RPMI7951 (cell line): ENCODE measurements around the gene SPACDR. TPM values are rescaled to one million over a fixed set of nuclear protein-coding genes. Genes with fewer than 3 reads are reported as not detected.
A peak's percentile ranks its signal among the peaks of the same experiment; 100 is the strongest.

Experiments used
- DNase-seq: peaks from one replicate; pipeline ENCODE4 v3.0.0-alpha.2; 2012; ENCODE audit warnings: low read depth
- total RNA-seq: library from RNA; depleted of rRNA; stranded (reverse); fragments of >200 nt; shearing (Covaris generic); gene quantifications from 2 replicates; pipeline ENCODE4 v1.2.3, GENCODE V29; 2014

Gene SPACDR
- total RNA-seq, 1 experiment from 2014 or later: not detected

DNA sequence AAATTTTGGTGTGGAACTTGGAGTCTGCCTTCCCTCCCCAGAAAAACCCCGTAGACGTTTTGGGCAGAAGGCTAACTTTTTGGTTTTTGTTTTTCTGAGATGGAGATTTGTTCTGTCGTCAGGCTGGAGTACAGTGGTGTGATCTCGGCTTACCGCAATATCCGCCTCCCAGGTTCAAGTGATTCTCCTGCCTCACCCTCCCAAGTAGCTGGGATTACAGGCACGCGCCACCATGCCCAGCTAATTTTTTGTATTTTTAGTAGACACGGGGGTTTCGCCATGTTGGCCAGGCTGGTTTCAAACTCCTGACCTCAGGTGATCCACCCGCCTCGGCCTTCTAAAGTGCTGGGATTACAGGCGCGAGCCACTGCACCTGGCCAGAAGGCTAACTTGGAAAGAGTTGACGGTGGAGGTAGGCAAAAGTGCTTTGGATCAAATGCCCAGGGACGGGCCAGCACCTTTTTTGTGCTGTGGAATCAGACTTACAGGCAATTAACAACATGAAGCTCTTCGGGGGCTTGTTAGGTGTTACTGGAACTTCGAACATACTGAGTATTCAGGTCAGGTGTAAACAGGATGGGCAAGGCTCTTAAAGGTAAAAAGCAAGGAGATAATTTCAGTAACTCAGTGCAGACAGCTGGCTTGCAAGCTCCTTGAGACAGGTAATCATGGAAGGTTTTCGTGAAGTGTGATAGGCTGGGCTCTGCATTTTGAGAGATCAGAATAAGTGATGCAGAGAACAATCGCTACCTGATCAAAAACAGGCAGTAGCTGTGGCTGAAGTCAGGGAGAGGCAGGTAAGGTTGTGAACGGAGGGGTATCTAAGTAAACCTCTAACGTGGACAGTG lies 29.5 kb downstream of the SPACDR start:
- no peak for DNase-seq

DNA sequence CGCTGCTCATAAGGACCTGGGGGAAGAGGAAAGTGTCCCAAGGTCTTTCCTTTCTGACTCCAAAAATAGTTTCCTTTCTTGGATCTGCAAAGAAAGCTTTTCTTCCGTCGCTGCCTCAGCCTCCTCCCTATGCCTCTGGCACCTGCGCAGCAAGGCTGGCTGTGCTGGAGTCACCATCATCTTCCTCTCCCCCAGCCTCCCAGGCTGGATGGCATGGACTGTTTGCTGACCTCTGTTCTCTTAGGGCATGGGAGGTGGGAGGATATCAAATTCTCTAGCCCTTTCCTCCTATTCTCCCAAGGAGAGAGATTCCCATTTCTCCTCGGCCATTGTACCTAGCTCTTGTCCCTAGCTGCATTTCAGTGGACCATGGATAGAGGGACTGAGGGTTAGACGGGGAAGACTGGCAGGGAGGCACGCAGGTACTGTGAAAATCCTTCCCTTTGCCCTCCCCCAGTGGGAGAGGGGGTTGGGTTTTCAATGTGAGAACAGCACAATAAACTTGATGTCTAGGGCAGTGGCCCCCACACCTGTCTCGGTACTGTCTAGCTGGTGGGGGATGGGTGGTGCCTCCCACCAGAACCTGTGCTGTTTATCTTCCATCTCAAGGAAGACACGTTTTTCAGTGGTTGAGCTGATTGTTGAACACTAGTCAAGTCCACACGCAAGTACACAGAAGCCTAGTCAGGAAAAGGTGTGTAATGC lies 30.3 kb downstream of the SPACDR start:
- no peak for DNase-seq

DNA sequence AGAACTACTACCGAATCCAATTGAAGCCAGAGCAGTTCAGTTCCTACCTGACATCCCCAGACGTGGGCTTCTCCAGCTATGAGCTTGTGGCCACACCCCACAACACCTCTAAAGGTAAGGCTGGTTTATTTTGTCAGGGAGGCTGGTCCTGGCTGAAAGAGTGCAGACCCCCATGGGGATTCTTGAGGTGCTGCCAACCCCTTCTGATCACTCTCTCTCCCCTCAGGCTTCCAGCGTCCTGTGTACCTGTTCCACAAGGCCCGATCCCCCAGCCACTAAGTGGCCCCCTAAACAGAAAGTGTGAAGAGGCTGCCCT lies 30.8 kb downstream of the SPACDR start:
- no peak for DNase-seq

DNA sequence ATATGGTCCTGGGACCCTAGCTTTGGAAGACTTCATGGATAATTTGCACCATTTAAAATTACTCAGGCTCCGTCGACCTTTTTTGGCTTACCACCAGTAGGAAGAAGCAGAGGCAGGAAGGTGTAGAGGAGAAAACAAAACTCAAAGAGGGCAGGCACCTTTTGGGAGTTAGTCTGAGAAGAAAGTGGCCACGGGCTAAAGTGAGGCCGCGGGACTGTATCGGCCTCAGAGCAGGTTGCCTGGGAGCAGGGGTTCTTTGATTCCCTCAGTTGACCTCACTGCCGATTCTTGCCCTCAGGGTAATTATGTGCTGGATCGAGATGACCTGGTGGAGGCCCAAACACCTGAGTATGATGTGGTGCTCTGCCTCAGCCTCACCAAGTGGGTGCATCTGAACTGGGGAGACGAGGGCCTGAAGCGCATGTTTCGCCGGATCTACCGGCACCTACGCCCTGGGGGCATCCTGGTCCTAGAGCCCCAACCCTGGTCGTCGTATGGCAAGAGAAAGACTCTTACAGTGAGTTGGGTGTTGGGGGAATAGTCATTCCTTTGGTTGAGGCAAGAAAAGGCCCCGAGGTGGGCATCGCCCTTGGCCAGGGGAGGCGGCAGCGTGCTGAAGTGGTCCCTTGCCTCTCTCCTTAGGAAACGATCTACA lies 31.3 kb downstream of the SPACDR start:
- no peak for DNase-seq

DNA sequence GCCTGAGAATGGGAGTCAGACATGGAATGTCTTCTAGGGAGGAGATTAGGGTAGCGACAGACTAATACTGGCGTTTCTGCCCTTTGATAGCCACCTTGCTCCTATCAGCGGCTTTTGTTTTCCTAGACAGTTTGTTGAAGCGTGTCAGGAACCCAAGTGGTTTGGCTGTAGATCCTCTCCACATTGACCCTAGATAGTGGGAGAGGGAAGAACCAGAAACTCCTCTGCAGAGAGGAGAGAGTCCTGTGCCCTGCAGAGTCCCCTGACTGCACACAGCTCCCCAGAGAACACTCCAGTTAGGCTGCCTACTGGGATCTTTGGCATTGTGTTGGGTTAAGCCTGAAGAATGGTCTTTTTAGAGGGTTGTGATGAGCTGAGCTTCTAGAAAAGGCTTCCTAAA lies 32.0 kb downstream of the SPACDR start:
- DNase-seq: no peak

DNA sequence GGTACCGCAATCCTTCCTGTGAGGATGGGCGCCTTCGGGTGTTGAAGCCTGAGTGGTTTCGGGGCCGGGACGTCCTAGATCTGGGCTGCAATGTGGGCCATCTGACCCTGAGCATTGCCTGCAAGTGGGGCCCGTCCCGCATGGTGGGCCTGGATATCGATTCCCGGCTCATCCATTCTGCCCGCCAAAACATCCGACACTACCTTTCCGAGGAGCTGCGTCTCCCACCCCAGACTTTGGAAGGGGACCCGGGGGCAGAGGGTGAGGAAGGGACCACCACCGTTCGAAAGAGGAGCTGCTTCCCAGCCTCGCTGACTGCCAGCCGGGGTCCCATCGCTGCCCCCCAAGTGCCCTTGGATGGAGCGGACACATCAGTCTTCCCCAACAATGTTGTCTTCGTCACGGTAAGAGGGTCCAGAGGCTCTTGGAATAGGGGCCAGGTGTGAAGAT lies 32.7 kb downstream of the SPACDR start:
- no peak for DNase-seq

DNA sequence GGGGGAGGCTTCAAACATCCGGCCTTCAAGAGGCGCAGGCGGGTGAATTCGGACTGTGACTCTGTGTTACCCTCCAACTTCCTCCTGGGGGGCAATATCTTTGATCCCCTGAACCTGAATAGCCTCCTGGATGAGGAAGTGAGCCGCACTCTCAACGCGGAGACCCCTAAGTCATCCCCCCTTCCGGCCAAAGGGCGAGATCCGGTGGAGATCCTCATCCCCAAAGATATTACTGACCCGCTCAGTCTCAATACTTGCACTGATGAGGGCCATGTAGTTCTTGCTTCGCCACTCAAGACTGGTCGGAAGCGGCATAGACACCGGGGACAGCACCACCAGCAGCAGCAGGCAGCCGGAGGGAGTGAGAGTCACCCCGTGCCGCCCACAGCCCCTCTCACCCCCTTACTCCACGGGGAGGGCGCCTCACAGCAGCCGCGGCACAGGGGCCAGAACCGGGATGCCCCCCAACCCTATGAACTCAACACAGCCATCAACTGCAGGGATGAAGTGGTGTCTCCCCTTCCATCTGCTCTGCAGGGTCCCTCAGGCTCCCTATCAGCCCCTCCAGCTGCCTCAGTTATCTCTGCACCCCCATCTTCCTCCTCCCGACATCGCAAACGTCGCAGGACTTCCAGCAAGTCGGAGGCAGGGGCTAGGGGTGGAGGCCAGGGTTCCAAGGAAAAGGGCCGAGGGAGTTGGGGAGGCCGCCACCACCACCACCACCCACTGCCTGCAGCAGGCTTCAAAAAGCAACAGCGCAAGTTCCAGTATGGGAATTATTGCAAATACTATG lies 33.4 kb downstream of the SPACDR start:
- no peak for DNase-seq

DNA sequence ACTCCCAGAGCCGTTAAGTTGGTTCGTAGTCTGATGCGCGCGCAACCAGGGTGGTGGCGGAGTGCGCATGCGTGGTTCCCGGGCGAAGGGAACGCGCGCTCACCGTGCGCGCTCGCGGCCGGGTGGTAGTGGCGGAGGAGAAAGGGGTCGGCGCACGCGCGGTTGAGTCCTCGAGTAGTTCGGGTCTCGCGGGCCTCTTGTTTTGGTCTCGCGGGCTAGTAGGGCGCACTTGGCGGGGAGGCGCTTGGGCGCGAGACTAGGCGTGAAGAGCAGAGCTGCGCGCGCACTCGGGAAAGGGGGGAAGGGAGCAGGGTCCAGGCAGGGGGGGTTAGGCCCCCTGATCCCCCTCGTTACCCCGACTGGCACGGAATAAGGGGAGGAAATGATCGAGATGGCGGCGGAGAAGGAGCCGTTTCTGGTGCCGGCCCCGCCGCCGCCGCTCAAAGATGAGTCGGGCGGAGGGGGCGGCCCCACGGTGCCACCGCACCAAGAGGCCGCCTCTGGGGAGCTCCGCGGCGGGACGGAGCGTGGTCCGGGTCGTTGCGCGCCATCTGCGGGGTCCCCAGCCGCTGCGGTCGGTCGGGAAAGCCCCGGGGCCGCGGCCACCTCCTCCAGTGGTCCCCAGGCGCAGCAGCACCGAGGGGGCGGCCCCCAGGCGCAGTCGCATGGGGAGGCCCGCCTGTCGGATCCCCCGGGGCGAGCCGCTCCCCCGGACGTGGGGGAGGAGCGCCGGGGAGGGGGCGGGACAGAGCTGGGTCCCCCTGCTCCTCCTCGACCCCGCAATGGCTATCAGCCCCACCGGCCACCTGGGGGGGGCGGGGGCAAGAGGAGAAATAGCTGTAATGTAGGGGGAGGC lies 34.2 kb downstream of the SPACDR start, which contains the start of gene MEPCE:
Gene MEPCE (plus strand): TSS at position 195 of the 856 bp plus-strand sequence. CDS start 188 bp downstream, at position 383.
- DNase-seq: peak; percentile 93

DNA sequence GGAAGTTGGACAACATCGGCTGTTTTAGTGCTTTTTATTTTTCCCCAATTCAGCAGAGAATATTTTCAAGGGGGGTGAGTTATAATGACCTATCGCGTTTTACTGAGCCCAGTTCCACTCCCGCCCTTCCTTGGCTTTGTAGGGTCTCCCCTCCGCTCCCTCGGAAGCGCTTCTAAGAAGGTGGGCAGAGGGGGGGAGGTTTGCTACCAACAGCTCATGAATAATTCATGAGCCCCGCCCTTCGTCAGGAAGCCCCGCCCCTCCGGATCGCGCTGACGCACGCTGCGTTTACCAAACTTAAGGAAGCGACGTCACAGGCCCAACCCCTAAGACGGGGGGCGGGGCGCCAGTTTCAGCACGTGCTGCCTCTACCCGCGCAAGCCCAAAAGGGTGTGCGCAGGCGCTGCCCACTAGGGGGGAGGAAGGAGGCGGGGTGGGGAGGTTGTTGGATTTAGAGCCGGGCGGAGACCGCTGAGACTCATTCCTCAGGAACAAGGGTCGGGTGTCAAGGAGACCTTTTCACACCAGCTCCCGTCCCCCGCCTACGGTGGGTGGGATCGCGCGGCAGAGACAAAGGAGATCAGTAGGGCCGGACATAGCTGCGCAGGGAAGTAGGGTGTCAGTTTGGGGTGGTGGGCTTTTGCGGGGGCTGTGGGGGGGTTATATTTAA lies 35.0 kb downstream of the SPACDR start:
- peak; percentile 99 for DNase-seq

DNA sequence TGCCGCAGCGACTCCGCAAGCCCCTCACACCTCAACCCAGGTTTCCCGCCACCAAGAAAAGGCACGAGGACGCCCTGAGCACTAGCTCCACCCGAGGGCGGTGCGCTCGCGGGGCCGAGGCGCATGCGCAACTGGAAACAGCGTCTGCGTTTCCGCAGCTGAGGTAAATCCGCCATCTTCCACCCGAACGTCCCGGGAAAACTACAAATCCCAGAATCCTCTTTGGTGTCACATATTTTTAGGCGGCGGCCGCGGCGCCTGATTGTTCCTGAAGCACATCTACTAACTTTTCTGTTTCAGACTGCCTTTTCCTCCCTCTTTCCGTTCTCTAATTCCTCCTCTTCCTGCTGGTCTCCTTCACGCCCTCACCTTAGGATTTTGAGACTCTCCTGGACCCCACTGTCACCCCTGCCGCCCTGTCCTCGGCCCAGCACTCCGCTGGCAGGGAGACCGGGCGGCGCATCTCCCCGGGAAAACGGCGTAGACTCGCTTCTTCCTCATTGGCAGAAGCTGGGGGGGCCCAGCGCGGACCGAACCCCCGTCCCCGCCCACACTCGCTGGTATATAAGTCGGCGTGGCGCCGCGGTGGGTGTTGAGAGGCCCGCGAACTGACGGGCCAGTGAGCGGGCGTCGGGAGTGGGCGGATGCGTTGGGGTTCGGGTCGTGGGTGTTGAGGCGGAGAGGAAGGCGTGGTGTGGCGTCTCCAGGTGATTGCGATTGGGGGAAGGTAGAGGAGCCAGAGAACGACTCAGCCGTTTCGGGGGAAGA lies 35.7 kb downstream of the SPACDR start, which contains the start of gene ZCWPW1:
Gene ZCWPW1 (minus strand): TSS at position 505 of the 768 bp plus-strand sequence. CDS start 8,054 bp downstream, outside the sequence.
- peak; percentile 96 for DNase-seq

DNA sequence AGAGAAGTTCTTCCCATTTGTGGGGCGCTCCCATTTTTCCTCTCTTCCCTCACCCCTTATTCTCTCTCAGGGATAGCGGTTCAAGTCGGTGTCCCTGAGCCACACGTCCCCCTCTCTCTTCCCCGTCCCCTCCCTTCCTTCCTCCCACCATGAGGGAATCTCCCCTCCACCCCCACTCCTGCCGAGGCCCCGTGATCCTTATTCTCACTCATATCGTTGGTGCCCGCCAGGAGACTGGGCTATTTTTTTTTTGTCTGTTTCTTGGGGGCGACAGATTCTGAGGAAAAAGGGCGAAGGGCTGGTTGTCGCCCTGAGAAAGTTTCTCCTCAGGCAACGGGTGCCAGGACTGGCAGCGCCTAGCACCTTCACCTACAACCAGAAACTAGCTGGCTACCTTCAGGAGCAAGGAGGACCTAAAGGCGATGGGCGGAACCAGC lies 36.3 kb downstream of the SPACDR start:
- DNase-seq: no peak

DNA sequence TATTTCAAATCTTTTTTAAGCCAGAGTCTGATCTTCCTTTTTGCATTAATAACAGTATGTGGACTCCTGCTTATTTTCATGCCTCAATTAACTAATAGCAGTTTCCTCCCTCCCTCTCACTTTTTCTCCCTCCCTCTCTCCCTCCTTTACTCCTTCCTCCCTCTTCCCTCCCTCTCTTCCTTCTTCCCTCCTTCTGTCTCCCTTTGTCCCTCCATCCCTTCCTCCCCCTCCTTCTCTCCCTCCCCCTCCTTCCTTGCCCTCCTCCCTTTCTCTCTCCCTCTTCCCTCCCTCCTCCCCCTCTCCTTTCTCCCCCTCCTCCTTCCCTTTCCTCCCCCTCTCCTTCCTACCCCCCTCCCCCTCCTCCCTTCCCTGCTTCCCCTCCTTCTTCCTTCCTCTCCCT lies 37.5 kb downstream of the SPACDR start:
- no peak for DNase-seq

DNA sequence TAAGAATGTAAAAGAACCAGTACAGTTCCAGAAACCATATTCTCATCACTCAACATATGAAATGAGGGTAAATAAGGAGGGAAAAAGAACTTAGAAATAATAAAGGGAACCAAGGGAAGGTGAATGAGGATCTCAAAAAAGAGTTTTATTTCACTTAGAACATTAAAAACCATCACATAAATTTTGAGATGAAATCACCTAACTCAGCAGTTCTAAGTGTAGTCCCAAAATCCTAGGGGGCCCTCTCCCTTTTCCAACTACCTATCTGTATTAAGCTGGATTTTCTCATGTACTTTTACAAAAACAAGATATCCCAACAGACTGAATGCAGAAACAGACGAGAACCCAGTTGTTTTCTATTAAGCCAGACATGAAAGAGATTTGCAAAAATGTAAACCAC lies 38.7 kb downstream of the SPACDR start:
- DNase-seq: no peak

DNA sequence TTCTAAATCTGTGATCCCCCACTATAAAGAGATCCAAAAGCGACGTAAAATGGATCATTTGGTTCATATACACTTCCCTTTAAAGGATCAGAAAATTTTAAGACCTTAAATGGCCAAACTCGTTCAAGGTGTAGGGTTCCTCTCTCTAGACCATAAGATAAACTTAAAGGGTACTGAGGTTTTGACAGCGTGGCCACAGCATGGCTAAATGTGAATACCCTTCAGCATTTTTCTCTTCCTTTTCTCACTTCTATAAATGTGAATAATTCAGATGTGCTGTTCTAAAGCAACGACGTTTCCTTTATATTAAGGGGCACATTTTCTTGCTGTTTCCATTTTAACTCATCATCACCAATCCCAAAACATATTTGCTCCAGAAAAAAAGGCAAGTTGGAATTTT lies 40.7 kb downstream of the SPACDR start:
- DNase-seq: no peak

DNA sequence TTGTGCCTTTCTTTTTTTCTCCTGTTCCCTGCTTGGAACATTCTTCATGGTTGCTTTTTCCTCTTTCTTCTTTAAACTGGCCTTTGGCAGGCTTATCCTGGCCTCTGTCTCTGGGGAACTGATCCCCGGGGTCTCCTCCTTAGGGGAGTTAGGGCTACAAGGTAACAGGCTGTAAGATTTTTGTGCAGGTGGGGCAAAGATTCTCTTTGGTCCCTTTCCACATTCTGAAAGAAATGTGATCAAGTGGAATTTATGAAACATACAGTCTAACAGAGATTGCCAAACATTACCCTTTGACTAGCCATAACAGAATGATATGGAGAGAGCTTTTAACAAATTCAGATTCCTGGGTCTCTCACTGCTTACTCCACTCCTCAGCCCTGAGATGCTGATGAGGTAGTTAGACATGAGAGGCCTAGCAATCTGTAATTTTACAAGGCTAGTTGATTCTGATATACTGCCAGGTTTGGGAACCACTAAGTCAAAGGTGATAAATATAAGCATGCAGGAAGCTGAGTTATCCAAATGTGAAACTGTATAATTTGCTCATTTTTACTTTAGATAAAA lies 44.3 kb downstream of the SPACDR start:
- DNase-seq: no peak

DNA sequence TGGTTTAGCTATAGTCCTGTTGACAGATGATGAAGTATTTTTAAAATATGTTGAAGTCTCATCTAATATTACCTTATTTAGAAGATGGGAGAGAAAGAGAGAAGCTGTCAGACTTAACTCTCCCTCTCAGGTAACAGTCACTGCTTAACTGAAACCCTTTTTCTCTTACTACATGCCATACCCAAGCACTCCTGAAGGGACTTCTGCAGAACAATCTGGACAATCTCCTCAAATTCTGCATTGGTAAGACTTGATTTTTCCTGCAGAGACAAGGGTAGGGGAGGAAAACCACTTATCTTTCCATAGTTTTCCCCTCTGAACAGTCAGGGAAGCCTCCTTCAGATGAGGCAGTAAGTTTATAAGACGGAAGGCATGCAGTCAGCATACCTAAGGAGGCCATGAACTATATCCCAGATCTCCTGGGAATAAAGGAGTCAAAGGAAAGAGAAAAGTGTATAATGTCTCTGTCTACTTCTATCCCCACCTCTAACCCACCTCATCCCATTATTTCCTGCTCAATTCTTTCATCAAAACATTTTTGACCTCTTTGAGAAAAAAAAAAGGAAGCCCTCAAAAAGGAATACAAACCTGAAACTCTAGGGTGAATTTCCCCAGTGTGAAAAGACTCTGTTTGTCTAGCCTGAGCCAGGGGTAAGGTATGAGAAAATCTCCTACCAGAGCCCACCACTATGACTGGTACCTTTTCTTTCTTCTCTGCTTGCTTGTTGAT lies 45.0 kb downstream of the SPACDR start:
- no peak for DNase-seq

DNA sequence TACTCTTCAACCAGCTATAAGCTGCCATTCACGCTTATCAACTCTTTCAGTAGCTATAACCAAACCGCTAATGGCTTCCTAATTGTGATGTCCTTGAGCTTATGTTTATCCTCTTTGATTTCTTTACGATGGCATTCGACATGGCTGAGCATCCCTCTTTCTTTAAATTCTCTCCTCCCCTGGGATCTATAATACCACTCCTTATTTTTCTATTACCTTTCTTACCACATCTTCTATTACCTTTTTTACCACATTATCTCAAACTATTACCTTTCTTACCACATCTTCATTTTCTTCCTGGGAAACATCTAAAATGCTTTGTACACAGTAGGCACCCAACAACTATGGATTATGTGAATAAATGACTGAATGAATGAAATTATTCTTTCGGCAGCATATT lies 48.6 kb downstream of the SPACDR start:
- no peak for DNase-seq

DNA sequence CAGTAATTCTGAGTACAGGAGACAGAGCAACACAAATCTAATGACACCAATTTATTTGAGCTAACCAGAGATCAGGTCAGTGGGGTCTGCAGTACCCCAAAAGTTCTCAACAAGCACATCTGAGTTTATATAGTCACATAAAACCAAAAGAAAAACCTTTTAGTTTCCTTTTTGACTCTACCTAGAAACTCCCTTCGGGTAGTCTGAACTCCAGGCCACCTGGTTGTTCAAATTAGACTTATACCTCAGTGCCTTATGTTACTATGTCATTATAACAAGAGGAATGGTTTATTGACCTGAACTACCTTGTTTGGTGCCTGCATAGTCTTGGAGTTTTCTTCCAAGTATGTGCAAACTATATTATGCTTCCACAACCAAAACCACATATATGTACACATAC lies 50.2 kb downstream of the SPACDR start:
- no peak for DNase-seq
